GM19372 (cell line): ENCODE measurements around the gene CYLD.

Source experiments
- ATAC-seq: cut with Tn5 transposase; IDR thresholded peaks from one replicate; pipeline ENCODE4 v1.9.1; 2021; ENCODE audit warnings: mild to moderate bottlenecking, low read depth, moderate library complexity; ENCODE audit not compliant: unreplicated experiment

Gene CYLD

DNA sequence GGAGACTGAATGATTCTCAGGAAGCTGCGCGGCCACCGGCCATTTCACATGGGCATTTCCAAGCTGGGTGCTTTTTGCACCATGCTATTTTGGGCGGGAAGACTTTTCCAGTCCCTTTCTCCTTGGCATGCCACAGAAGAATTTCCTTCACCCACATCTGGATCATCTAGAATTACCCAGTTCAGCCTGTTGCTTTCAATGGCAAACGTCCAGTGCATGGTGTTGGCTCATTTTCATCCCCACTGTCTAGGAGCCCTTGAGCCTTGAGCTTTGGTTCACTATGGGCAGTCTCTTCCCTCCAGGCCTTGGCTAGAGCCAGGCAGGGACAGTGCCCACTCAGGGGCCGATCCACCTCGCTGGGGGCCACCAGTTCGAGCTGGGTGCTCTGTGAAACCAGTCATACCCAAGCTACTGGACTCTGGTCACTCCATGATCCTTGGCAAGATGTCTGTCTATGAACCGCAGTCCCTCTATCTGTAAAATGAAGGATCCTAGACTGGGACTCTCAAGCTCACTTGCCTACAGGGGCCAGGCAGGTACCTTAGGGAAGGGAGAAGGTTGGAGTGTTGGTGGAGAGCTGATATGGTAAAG is 71.1 kb downstream of the CYLD start:
- ATAC-seq, result no peak

DNA sequence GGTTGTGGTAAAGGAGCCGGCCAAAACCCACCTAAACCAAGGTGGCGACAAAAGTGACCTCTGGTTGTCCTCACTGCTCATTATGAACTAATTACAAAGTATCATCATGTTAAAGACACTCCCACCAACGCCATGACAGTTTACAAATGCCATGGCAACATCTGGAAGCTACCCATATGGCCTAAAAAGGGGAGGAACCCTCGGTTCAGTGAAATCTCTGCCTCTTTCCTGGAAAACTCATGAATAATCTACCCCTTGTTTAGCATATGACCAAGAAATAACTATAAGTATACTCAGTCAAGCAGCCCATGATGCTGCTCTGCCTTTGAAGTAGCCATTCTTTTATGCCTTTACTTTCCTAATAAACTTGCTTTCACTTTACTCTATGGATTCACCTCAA is 72.2 kb downstream of the CYLD start:
- ATAC-seq, result no peak

- no peak for ATAC-seq
Observed at GRCh38 chr16:50814541-50814940, 72.7 kb downstream of the CYLD start.

GRCh38 chr16:50815382-50815781 is 73.5 kb downstream of the CYLD start:
- ATAC-seq, result no peak

- no peak for ATAC-seq
Observed at GRCh38 chr16:50816901-50817555, 75.1 kb downstream of the CYLD start.

DNA sequence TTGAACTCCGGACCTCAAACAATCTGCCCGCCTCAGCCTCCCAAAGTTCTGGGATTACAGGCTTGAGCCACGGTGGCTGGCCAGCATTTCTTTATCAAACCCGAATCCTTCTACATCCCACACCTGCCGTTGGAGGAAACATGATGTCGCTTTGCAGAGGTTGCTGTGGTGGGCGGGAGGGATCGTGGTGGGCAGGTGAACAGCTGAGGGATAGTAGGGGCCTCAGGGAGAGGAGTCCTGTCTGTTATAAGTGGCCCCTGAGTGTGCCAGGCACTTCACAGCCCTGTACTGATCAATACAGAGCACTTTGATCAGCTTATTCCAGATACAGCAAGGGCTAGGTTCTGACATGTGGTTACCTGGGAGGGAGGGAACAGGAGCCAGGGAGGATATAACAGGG is 76.5 kb downstream of the CYLD start:
- no peak for ATAC-seq

DNA sequence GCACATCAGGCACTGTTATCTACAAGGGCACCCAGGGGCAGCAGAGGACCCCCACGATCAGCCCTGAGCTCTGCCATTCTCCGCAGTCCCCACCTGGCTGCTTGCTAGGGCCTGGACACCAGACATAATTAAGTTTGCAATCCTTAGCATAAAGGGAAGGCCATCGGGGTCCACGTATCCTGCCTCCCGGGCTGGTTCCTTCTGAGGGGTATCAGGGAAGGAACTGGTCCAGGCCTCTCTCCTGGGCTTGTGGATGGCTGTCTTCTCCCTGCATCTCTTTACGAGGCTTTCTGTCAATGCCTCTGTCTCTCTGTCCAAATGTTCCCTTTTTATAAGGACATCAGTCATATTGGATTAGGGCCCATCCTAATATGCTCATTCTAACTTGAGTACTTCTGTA is 77.8 kb downstream of the CYLD start:
- no peak for ATAC-seq

DNA sequence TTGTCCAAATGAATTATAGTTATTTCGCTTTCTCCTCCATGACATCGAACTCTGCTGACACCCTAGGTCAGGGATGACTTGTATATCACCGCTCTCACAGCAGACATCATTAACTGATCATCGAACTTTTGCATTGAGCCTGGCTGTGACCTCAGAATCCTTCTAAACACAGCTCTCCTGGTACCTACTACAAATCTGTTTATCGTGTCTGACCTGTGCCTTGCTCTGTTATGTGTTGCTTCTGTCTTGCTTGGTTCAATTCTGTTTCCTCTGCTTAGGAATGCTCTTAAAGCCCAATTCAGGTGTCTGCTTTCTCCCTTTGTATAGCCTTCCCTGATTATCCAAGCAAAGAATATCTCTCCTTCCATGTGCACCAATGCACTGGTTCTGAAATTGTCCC is 78.3 kb downstream of the CYLD start:
- no peak for ATAC-seq

DNA sequence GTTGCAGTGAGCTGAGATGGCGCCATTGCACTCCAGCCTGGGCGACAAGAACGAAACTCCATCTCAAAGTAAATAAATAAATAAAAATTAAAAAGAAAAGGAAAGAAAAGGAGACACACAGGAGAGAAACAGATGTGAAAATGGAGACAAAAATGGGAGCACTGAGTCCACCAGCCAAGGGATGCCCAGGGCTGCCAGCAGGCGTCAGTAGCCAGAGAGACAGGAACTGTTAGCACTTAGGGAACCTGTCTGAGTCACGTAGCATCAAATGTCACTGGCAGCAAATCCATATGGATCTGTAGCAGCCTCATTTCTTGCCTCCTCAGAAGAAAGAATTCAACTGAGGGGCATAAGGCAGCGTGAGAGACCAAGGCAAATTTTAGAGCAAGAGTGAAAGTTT is 79.7 kb downstream of the CYLD start:
- ATAC-seq, result no peak

GRCh38 chr16:50822671-50823070 is 80.8 kb downstream of the CYLD start:
- no peak for ATAC-seq

GRCh38 chr16:50826797-50827316 is 85.0 kb downstream of the CYLD start:
- ATAC-seq, result no peak

DNA sequence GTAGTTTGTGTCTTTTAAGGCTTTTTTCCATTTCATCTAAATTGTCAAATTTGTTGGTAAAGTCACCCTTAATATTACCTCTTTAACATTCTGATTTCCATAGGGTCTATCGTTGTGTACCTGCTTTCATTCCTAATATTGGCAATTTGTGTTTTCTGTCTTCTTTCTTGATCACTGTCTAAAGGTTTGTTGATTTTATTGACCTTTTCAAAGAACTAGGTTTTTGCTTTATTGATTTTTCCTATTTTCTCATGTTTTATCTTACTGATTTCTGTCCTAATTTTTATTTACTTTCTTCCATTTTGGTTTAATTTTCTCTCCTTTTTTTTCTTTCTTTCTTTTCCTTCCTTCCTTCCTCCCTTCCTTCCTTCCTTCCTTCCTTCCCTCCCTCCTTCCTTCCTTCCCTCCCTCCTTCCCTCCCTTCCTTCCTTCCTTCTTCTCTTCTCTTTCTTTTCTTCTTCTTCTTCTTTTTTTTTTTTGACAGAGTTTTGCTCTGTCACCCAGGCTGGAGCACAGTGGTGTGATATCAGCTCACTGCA is 86.3 kb downstream of the CYLD start:
- no peak for ATAC-seq

- ATAC-seq, result no peak
Observed at GRCh38 chr16:50830698-50831097, 88.8 kb downstream of the CYLD start.

- no peak for ATAC-seq
Observed at GRCh38 chr16:50831751-50832150, 89.9 kb downstream of the CYLD start.

- no peak for ATAC-seq
Observed at GRCh38 chr16:50833929-50834328, 92.0 kb downstream of the CYLD start.

DNA sequence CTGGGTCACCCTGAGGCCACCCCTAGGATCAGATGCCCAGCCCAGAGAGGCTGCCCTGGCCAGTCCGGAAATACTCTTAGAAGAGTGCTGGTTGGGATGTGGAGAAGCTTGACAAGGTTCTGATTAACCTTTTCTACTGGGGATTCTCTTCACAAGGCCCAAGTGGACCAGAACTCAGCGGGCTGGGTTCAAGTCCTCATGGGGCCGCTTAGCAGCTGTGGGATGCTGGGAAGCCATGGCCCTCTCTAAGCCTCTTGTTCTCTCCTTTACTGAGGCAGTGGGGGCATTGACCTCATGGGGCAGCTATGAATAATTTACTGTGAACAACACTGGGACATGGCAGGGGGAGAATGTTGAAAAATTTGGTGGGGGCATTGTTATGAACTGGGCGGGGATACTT is 92.8 kb downstream of the CYLD start:
- no peak for ATAC-seq

- no peak for ATAC-seq
Observed at GRCh38 chr16:50835358-50836060, 93.6 kb downstream of the CYLD start.

DNA sequence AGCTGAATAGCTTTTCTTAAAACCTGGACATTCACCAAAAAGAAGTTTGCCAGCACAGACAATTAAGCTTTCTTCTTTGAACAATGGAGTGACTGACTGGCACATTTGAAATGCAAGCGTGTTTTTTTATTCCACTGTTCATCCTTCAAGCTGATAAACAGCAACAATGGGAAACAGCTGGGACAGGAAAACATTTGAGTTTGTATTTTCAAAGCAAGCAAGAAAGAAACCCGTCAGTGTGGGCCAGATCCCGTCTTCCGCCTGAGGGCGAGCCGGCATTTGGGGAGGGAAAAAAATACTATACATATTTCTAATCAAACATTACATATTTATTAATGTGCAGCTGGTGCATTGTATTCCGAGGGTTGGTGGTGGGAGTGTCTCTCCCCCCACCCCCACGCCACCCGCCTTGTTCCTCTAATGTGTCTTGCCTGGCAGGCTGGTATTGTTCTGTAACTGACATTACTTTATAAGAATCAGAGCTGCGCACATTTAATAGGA is 94.3 kb downstream of the CYLD start:
- ATAC-seq, result no peak

DNA sequence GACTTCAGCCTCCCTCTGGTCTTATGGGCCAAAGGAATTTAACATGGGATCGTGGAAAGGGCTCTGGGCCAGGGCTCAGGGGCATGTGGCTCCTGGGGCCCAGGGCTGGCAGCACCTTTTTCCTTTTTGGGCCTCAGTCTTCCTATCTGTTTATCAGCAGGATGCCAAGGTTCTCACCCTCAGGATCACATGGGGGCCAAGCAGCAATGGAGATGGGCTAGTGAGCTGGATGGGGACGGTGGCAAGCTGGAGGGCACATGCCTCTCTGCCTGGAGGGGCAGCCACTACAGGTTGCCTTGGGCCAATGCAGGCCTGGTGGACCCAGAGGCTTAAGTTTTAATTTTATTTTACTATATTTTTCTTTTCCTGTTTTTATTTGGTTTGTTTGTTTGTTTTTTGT is 95.4 kb downstream of the CYLD start:
- no peak for ATAC-seq

GRCh38 chr16:50838165-50838564 is 96.3 kb downstream of the CYLD start:
- no peak for ATAC-seq

- ATAC-seq, result no peak
Observed at GRCh38 chr16:50838885-50839284, 97.0 kb downstream of the CYLD start.
